HG03354 (cell line): ENCODE data around the gene CFAP97D1.

Experiments used
- ATAC-seq: cut with Tn5 transposase; IDR thresholded peaks from one replicate; pipeline ENCODE4 v1.9.1; 2021; ENCODE audit warnings: mild to moderate bottlenecking; ENCODE audit not compliant: unreplicated experiment, poor library complexity, severe bottlenecking

Gene CFAP97D1

GRCh38 chr17:43780135-43780534, at the start of gene CFAP97D1:
CFAP97D1 (plus strand) TSS chr17:43780435; CDS start chr17:43780463, 28 bp downstream.
- no peak for ATAC-seq

GRCh38 chr17:43732958-43733357, 47.3 kb upstream of the CFAP97D1 start:
- no peak for ATAC-seq

- no peak for ATAC-seq
Measured at GRCh38 chr17:43733956-43734355, 46.3 kb upstream of the CFAP97D1 start.

GRCh38 chr17:43734376-43734775, 45.9 kb upstream of the CFAP97D1 start:
- no peak for ATAC-seq

GRCh38 chr17:43736389-43736788, 43.8 kb upstream of the CFAP97D1 start:
- no peak for ATAC-seq

- ATAC-seq = no peak
Measured at GRCh38 chr17:43737722-43738121, 42.5 kb upstream of the CFAP97D1 start.

- ATAC-seq = no peak
Measured at GRCh38 chr17:43740541-43740940, 39.7 kb upstream of the CFAP97D1 start.

GRCh38 chr17:43741636-43742035, 38.6 kb upstream of the CFAP97D1 start:
- ATAC-seq = no peak

- no peak for ATAC-seq
Measured at GRCh38 chr17:43745541-43745940, 34.7 kb upstream of the CFAP97D1 start.

- ATAC-seq = no peak
Measured at GRCh38 chr17:43750153-43750552, 30.1 kb upstream of the CFAP97D1 start.

- ATAC-seq = no peak
Measured at GRCh38 chr17:43753493-43754129, 26.6 kb upstream of the CFAP97D1 start.

- ATAC-seq = no peak
Measured at GRCh38 chr17:43754947-43755346, 25.3 kb upstream of the CFAP97D1 start.

GRCh38 chr17:43755389-43755875, 24.8 kb upstream of the CFAP97D1 start:
- no peak for ATAC-seq

GRCh38 chr17:43756201-43756600, 24.0 kb upstream of the CFAP97D1 start:
- no peak for ATAC-seq

GRCh38 chr17:43757171-43757660, 23.0 kb upstream of the CFAP97D1 start:
- no peak for ATAC-seq

- ATAC-seq = no peak
Measured at GRCh38 chr17:43758086-43758485, 22.1 kb upstream of the CFAP97D1 start.

GRCh38 chr17:43758497-43759174, 21.6 kb upstream of the CFAP97D1 start, which contains the start of gene SOST:
SOST (minus strand) TSS chr17:43758791; CDS start chr17:43758741, 50 bp downstream.
- ATAC-seq = no peak

- no peak for ATAC-seq
Measured at GRCh38 chr17:43759836-43760235, 20.4 kb upstream of the CFAP97D1 start.

- no peak for ATAC-seq
Measured at GRCh38 chr17:43760254-43760852, 19.9 kb upstream of the CFAP97D1 start.

- ATAC-seq = no peak
Measured at GRCh38 chr17:43766413-43767052, 13.7 kb upstream of the CFAP97D1 start.
